AG20443 (cell line): ENCODE measurements around the gene MBD3.

Experiments
- DNase-seq: peaks from one replicate; pipeline ENCODE4 v3.0.0; 2012; ENCODE audit warnings: low spot score, mixed read lengths

Gene MBD3

GRCh38 chr19:1598777-1599459 is 6.3 kb upstream of the MBD3 start:
- DNase-seq: no peak

- DNase-seq: no peak
Observed at GRCh38 chr19:1593501-1593772, 772 bp upstream of the MBD3 start.

- peak; percentile 99 for DNase-seq
Observed at GRCh38 chr19:1592024-1592754, 476 bp downstream of the MBD3 start.

- DNase-seq: no peak
Observed at GRCh38 chr19:1591421-1592023, 1.1 kb downstream of the MBD3 start.

GRCh38 chr19:1590641-1591397 is 1.8 kb downstream of the MBD3 start:
- DNase-seq: no peak

- DNase-seq: no peak
Observed at GRCh38 chr19:1587872-1588271, 4.8 kb downstream of the MBD3 start.

- DNase-seq: no peak
Observed at GRCh38 chr19:1585243-1585580, 7.5 kb downstream of the MBD3 start.

GRCh38 chr19:1584500-1585242 is 8.0 kb downstream of the MBD3 start:
- DNase-seq: no peak

GRCh38 chr19:1582201-1582600 is 10.5 kb downstream of the MBD3 start:
- DNase-seq: no peak

- DNase-seq: no peak
Observed at GRCh38 chr19:1580957-1581356, 11.7 kb downstream of the MBD3 start.

- DNase-seq: no peak
Observed at GRCh38 chr19:1580382-1580781, 12.3 kb downstream of the MBD3 start.

- no peak for DNase-seq
Observed at GRCh38 chr19:1579222-1579621, 13.4 kb downstream of the MBD3 start.

- DNase-seq: no peak
Observed at GRCh38 chr19:1577929-1578618, 14.6 kb downstream of the MBD3 start.

- DNase-seq: no peak
Observed at GRCh38 chr19:1577090-1577928, 15.4 kb downstream of the MBD3 start.

GRCh38 chr19:1576242-1577089 is 16.2 kb downstream of the MBD3 start:
- DNase-seq: no peak

- no peak for DNase-seq
Observed at GRCh38 chr19:1575323-1576241, 17.1 kb downstream of the MBD3 start.

GRCh38 chr19:1574354-1575136 is 18.1 kb downstream of the MBD3 start:
- no peak for DNase-seq

- no peak for DNase-seq
Observed at GRCh38 chr19:1572795-1573194, 19.9 kb downstream of the MBD3 start.
